Mesenchymal stem cell (in vitro differentiated cells and primary cell): ENCODE data around the gene DEPDC4.
"Not testable (repeated sequence)": the region's sequence is repeated elsewhere in the genome, so short reads cannot be mapped to it uniquely, and the experiment has no call there.

Experiments used
- DNase-seq: peaks from one replicate; pipeline ENCODE4 v3.0.0-alpha.2; 2013
- H2AFZ ChIP-seq: one replicate; pipeline ENCODE4 v1.6.1; 2013; ENCODE audit warnings: low read depth, mild to moderate bottlenecking, control low read depth, inconsistent platforms, low read length, moderate library complexity
- H2AK5ac ChIP-seq: 2 replicates; pipeline ENCODE4 v1.6.1; 2013; ENCODE audit warnings: low read length, moderate library complexity, mild to moderate bottlenecking, inconsistent platforms; ENCODE audit not compliant: severe bottlenecking
- H2BK120ac ChIP-seq: one replicate; pipeline ENCODE4 v1.6.1; 2013; ENCODE audit warnings: low read depth, mild to moderate bottlenecking, inconsistent platforms, low read length, moderate library complexity
- H2BK12ac ChIP-seq, 2 experiments: one replicate each; pipeline ENCODE4 v1.6.1; 2013; ENCODE audit warnings: inconsistent platforms in 2 of 2, low read length in 2 of 2, mild to moderate bottlenecking in 2 of 2, moderate library complexity in 2 of 2, control low read depth in 1 of 2
- H2BK15ac ChIP-seq: one replicate; pipeline ENCODE4 v1.6.1; 2013; ENCODE audit warnings: mild to moderate bottlenecking, low read depth, inconsistent platforms; ENCODE audit not compliant: poor library complexity, severe bottlenecking
- H2BK5ac ChIP-seq: 2 replicates; pipeline ENCODE4 v1.6.1; 2013; ENCODE audit warnings: low read depth, mild to moderate bottlenecking, low read length, control low read depth, inconsistent platforms; ENCODE audit not compliant: poor library complexity, severe bottlenecking
- H3K14ac ChIP-seq, 2 experiments: one replicate each; pipeline ENCODE4 v1.6.1; 2013; ENCODE audit warnings: inconsistent platforms in 2 of 2, low read length in 2 of 2, control low read depth in 1 of 2, mild to moderate bottlenecking in 1 of 2, moderate library complexity in 1 of 2
- H3K18ac ChIP-seq, 2 experiments: one replicate each; pipeline ENCODE4 v1.6.1; 2013; ENCODE audit warnings: inconsistent platforms in 2 of 2, low read length in 2 of 2, control low read depth in 1 of 2, low read depth in 1 of 2, mild to moderate bottlenecking in 1 of 2
- H3K23ac ChIP-seq, 2 experiments: one replicate each; pipeline ENCODE4 v1.6.1; 2013; ENCODE audit warnings: inconsistent platforms in 2 of 2, low read length in 2 of 2, mild to moderate bottlenecking in 2 of 2, moderate library complexity in 2 of 2, control low read depth in 1 of 2
- H3K27ac ChIP-seq: 2 replicates; pipeline ENCODE4 v1.5.1; 2013; ENCODE audit warnings: mild to moderate bottlenecking, moderate library complexity, low read length, control low read depth, inconsistent platforms; ENCODE audit not compliant: poor library complexity, severe bottlenecking
- H3K27me3 ChIP-seq, 2 experiments: 2 replicates each; pipeline versions ENCODE4 v1.6.1 to v1.7.0; 2013; ENCODE audit warnings: low read length in 2 of 2, mild to moderate bottlenecking in 2 of 2, moderate library complexity in 2 of 2, control low read depth in 1 of 2, inconsistent platforms in 1 of 2; ENCODE audit not compliant: control insufficient read depth in 1 of 2, insufficient read depth in 1 of 2
- H3K36me3 ChIP-seq, 2 experiments: 2 replicates each; pipeline versions ENCODE4 v1.6.1 to v1.7.0; 2013; ENCODE audit warnings: low read length in 2 of 2, control low read depth in 1 of 2, inconsistent platforms in 1 of 2, low read depth in 1 of 2, mild to moderate bottlenecking in 1 of 2; ENCODE audit not compliant: insufficient read depth in 2 of 2, control insufficient read depth in 1 of 2
- H3K4ac ChIP-seq, 2 experiments: one replicate each; pipeline ENCODE4 v1.6.1; 2013; ENCODE audit warnings: inconsistent platforms in 2 of 2, low read length in 2 of 2, mild to moderate bottlenecking in 2 of 2, moderate library complexity in 2 of 2, control low read depth in 1 of 2, low read depth in 1 of 2
- H3K4me1 ChIP-seq: 2 replicates; pipeline ENCODE4 v1.6.1; 2013; ENCODE audit warnings: low read depth, low read length, control low read depth; ENCODE audit not compliant: control insufficient read depth, insufficient read depth
- H3K4me2 ChIP-seq: 2 replicates; pipeline ENCODE4 v1.6.1; 2013; ENCODE audit warnings: low read length, mild to moderate bottlenecking, inconsistent platforms; ENCODE audit not compliant: poor library complexity, severe bottlenecking
- H3K4me3 ChIP-seq, 2 experiments: 2 replicates each; pipeline versions ENCODE4 v1.5.1 to v1.7.0; 2013; ENCODE audit warnings: low read length in 2 of 2, mild to moderate bottlenecking in 2 of 2, control low read depth in 1 of 2, low read depth in 1 of 2; ENCODE audit not compliant: insufficient read depth in 1 of 2
- H3K79me1 ChIP-seq: replicated peaks from 2 replicates; pipeline ENCODE4 v1.6.1; 2013; ENCODE audit warnings: mild to moderate bottlenecking, control low read depth, low read length, inconsistent platforms; ENCODE audit not compliant: poor library complexity, severe bottlenecking
- H3K9ac ChIP-seq: 2 replicates; pipeline ENCODE4 v1.7.0; 2013; ENCODE audit warnings: mild to moderate bottlenecking, low read length, moderate library complexity
- H3K9me3 ChIP-seq: 2 replicates; pipeline ENCODE4 v1.7.0; 2013; ENCODE audit warnings: mild to moderate bottlenecking, low read length; ENCODE audit not compliant: control insufficient read depth
- H4K8ac ChIP-seq: one replicate; pipeline ENCODE4 v1.6.1; 2013; ENCODE audit warnings: inconsistent platforms, mild to moderate bottlenecking, low read length, moderate library complexity
- H4K91ac ChIP-seq: one replicate; pipeline ENCODE4 v1.6.1; 2013; ENCODE audit warnings: mild to moderate bottlenecking, low read length, inconsistent platforms
- WGBS: methylation state at CpG from one replicate; pipeline ENCODE4 v1.1.7; 2013; ENCODE audit warnings: mixed read lengths; 5-methylcytosine and 5-hydroxymethylcytosine counted together

DEPDC4 gene

DNA sequence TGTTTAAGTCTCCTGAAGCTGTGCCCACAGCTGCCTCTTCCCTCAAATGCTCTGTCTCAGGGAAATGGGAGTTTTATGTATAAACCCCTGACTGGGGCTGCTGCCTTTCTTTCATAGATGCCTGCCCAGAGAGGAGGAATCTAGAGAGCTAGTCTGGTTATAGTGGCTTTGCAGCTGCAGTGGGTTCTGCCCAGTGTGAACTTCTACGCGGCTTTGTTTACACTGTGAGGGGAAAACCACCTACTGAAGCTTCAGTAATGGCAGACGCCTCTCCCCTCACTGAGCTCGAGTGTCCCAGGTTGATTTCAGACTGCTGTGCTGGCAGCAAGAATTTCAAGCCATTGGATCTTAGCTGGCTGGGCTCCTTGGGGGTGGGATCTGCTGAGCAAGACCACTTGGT, 37.0 kb upstream of the DEPDC4 start:
- H3K23ac ChIP-seq, result no peak overlapping the region
- no peak overlapping the region for H2AFZ ChIP-seq

DNA sequence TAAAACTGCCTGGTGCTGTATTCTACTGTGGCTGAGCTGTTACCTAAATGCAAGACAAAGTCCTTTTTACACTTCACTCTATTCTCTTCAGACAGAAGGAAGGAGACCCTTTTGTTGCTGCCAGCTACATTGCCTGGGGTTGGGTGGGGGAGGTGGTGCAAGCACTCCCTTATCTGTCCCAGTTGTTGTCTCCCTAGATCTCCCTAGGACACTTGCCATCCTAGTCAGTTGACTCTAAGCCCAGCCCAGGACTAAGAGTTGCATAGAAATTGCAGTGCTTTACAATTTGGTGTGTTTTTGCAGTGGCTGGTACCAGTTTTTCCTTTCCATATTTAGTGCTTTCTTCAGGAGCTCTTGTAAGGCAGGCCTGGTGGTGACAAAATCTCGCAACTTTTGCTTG, 35.2 kb upstream of the DEPDC4 start:
- 100% methylated on average over 1 of the region's 1 CpG for WGBS

More for the DNA sequence above, 37.0 kb upstream of the DEPDC4 start:
- Histone ChIP-seq H2BK12ac (no peak overlapping the region), H3K27me3 (no peaks in the 10 kb centered on the region), H3K4me1 (no peaks in the 10 kb centered on the region), H3K14ac (no peak overlapping the region), H3K79me1 (peaks cover 26% of the 10 kb centered on the region), H2BK5ac (no peak overlapping the region), H3K9me3 (peaks cover 10% of the 10 kb centered on the region), H3K4me2 (no peak overlapping the region), H4K91ac (no peak overlapping the region), H2AK5ac (no peak overlapping the region), H3K27ac (no peak overlapping the region), H3K18ac (no peak overlapping the region), H3K36me3 (peaks cover 19 to 57% of the 10 kb centered on the region in 2 experiments), H3K4ac (no peak overlapping the region), H2BK15ac (no peak overlapping the region), H3K9ac (no peak overlapping the region), H2BK120ac (no peak overlapping the region), H3K4me3 (no peak overlapping the region), H4K8ac (no peak overlapping the region)
- no peak for DNase-seq
- 98% methylated on average over 4 of the region's 4 CpGs for WGBS

DNA sequence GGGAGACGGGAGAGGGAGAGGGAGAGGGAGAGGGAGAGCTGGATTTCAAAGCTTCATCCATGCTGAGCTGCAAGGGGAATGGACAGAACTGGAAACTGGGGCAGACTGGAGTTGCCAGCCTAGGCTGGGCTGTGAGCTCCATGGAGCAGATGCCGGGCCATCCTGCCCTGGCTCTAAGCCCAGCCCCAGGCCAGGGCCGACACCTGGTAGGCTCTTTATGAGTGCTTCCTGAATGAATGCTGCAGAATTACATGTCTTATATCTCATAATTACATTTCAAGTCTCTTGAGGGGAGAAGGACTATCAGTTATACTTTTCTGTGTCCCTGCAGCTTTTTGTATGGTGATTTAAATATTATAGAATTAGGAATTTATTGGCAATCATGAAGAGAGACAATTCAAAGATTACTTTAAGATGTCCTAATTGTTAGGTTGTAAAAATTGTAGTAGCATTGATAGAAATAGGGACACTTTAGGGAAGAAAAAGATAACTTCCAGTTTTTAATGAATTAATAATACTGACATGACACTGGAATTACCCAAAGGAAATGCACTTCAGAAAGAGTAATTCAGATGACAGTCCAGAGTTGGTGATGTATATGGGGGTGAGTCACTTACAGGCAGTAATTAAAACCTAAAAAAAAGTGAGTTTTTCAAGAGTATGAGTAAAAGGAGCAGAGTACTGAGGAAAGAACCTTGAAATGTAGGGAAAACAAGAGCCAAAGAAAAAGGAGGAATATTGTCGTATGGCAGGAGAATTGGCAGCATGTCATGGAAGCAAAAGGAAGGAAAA, 29.1 kb upstream of the DEPDC4 start:
- Histone ChIP-seq H2BK120ac (no peak overlapping the region), H2BK12ac (no peak overlapping the region), H3K27ac (no peak overlapping the region), H3K4me3 (no peak overlapping the region), H3K23ac (no peak overlapping the region), H2AK5ac (no peak overlapping the region), H3K4me1 (peaks cover 2% of the 10 kb centered on the region), H2BK15ac (no peak overlapping the region), H3K4me2 (no peak overlapping the region), H3K14ac (no peak overlapping the region), H4K91ac (no peak overlapping the region), H4K8ac (no peak overlapping the region), H3K18ac (no peak overlapping the region), H2BK5ac (no peak overlapping the region), H3K27me3 (no peaks in the 10 kb centered on the region), H2AFZ (no peak overlapping the region), H3K4ac (no peak overlapping the region), H3K9me3 (peaks cover 3% of the 10 kb centered on the region), H3K79me1 (peaks cover 15% of the 10 kb centered on the region), H3K9ac (no peak overlapping the region), H3K36me3 (peaks cover 8 to 58% of the 10 kb centered on the region in 2 experiments)
- WGBS, result 83% methylated on average over 2 of the region's 4 CpGs
- DNase-seq, result peak; percentile 55

More for the DNA sequence above, 35.2 kb upstream of the DEPDC4 start:
- Histone ChIP-seq H2AFZ (no peak overlapping the region), H3K27me3 (no peaks in the 10 kb centered on the region), H3K4me2 (no peak overlapping the region), H3K36me3 (peaks cover 19 to 69% of the 10 kb centered on the region in 2 experiments), H3K9ac (no peak overlapping the region), H3K79me1 (peaks cover 23% of the 10 kb centered on the region), H4K91ac (no peak overlapping the region), H2BK15ac (no peak overlapping the region), H3K4ac (no peak overlapping the region), H2BK120ac (no peak overlapping the region), H2BK5ac (no peak overlapping the region), H3K4me3 (no peak overlapping the region), H4K8ac (no peak overlapping the region), H3K23ac (no peak overlapping the region), H3K9me3 (peaks cover 10% of the 10 kb centered on the region), H3K14ac (no peak overlapping the region), H2AK5ac (no peak overlapping the region), H3K27ac (no peak overlapping the region), H3K18ac (no peak overlapping the region), H3K4me1 (no peaks in the 10 kb centered on the region), H2BK12ac (no peak overlapping the region)
- DNase-seq, result no peak

DNA sequence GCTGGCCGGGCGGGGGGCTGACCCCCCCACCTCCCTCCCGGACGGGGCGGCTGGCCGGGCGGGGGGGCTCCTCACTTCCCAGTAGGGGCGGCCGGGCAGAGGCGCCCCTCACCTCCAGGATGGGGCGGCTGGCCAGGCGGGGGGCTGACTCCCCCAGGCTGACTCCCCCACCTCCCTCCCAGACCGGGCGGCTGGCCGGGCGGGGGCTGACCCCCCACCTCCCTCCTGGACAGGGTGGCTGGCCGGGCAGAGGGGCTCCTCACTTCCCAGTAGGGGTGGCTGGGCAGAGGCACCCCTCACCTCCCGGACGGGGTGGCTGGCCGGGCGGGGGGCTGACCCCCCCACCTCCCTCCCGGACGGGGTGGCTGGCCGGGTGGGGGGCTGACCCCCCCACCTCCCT, 27.5 kb upstream of the DEPDC4 start:
- not testable (repeated sequence) for H3K9me3 ChIP-seq, DNase-seq, H3K23ac ChIP-seq, H2BK12ac ChIP-seq, H2BK15ac ChIP-seq, H3K14ac ChIP-seq, H3K9ac ChIP-seq, H3K4me1 ChIP-seq, H3K4me3 ChIP-seq, H3K4ac ChIP-seq, H2AK5ac ChIP-seq, H3K4me2 ChIP-seq, H3K27ac ChIP-seq, H4K8ac ChIP-seq, H4K91ac ChIP-seq, H3K18ac ChIP-seq, H3K27me3 ChIP-seq, H2AFZ ChIP-seq, H2BK120ac ChIP-seq, H2BK5ac ChIP-seq
- peaks cover 13% of the 10 kb centered on the region for H3K79me1 ChIP-seq
- no CpG with 5 or more reads among the region's 24 CpGs for WGBS
- peaks cover 8 to 53% of the 10 kb centered on the region in 2 experiments for H3K36me3 ChIP-seq
